Iris pigment epithelial cell (primary cell): ENCODE measurements around the gene STX2.
"Not testable (repeated sequence)": the region's sequence is repeated elsewhere in the genome, so short reads cannot be mapped to it uniquely, and the experiment has no call there.

Source experiments
- DNase-seq: peaks from one replicate; pipeline ENCODE4 v3.0.0-alpha.2; 2011; ENCODE audit warnings: low read depth

The STX2 gene

GRCh38 chr12:130870442-130871285 lies 31.6 kb upstream of the STX2 start:
- peak; percentile 97 for DNase-seq

- no peak for DNase-seq
Measured at GRCh38 chr12:130868412-130868811, 29.4 kb upstream of the STX2 start.

GRCh38 chr12:130863298-130863697 lies 24.2 kb upstream of the STX2 start:
- no peak for DNase-seq

- not testable (repeated sequence) for DNase-seq
Measured at GRCh38 chr12:130862771-130863170, 23.7 kb upstream of the STX2 start.

- DNase-seq, result no peak
Measured at GRCh38 chr12:130862161-130862560, 23.1 kb upstream of the STX2 start.

- DNase-seq, result no peak
Measured at GRCh38 chr12:130860311-130860710, 21.3 kb upstream of the STX2 start.

GRCh38 chr12:130859161-130859560 lies 20.1 kb upstream of the STX2 start:
- DNase-seq, result no peak

GRCh38 chr12:130858084-130858483 lies 19.0 kb upstream of the STX2 start:
- no peak for DNase-seq

GRCh38 chr12:130856088-130856487 lies 17.0 kb upstream of the STX2 start:
- no peak for DNase-seq

GRCh38 chr12:130850418-130851021 lies 11.5 kb upstream of the STX2 start:
- DNase-seq, result no peak

GRCh38 chr12:130849561-130850417 lies 10.7 kb upstream of the STX2 start:
- DNase-seq, result no peak

GRCh38 chr12:130848785-130849305 lies 9.8 kb upstream of the STX2 start:
- not testable (repeated sequence) for DNase-seq

- DNase-seq, result not testable (repeated sequence)
Measured at GRCh38 chr12:130848105-130848504, 9.1 kb upstream of the STX2 start.

GRCh38 chr12:130847112-130847511 lies 8.1 kb upstream of the STX2 start:
- peak; percentile 45 for DNase-seq

- DNase-seq, result peak; percentile 29
Measured at GRCh38 chr12:130846369-130846768, 7.3 kb upstream of the STX2 start.

GRCh38 chr12:130839770-130840404 lies 837 bp upstream of the STX2 start:
- DNase-seq, result no peak

- DNase-seq, result peak; percentile 36
Measured at GRCh38 chr12:130838284-130838950, 633 bp downstream of the STX2 start.

GRCh38 chr12:130835436-130835835 lies 3.6 kb downstream of the STX2 start:
- no peak for DNase-seq

GRCh38 chr12:130835011-130835410 lies 4.0 kb downstream of the STX2 start:
- DNase-seq, result no peak

GRCh38 chr12:130832561-130833209 lies 6.4 kb downstream of the STX2 start:
- DNase-seq, result peak; percentile 90
